WTC11 (cell line): ENCODE data around the gene NAGLU. TPM values are rescaled to one million over a fixed set of nuclear protein-coding genes. Genes with fewer than 3 reads are reported as not detected.
A peak's percentile ranks its signal among the peaks of the same experiment; 100 is the strongest.
"Not testable (repeated sequence)": the region's sequence is repeated elsewhere in the genome, so short reads cannot be mapped to it uniquely, and the experiment has no call there.

Experiments used
- ATAC-seq: fragments of 200-7000 bp; cut with Tn5 transposase; 2 replicates; pipeline ENCODE4 v1.10.0; 2021; ENCODE audit warnings: mild to moderate bottlenecking, moderate library complexity
- CTCF ChIA-PET: fragments of 300-600 bp; sonication (Branson Sonifier 250); formaldehyde crosslinking; loops from one replicate; lab custom pipeline; 2021; ENCODE audit warnings: antibody characterized with exemption; lab: Charles Lee
- POLR2A ChIA-PET: fragments of 350-600 bp; sonication (Branson Sonifier 250); formaldehyde crosslinking; loops from one replicate; lab custom pipeline; 2021; ENCODE audit warnings: antibody characterized with exemption; lab: Charles Lee
- DNase-seq: peaks from one replicate; pipeline ENCODE4 v3.0.0; 2021; ENCODE audit warnings: low spot score
- H3K27ac Mint-ChIP-seq: 2 replicates; pipeline ENCODE4 v1.8.0; 2021; ENCODE audit warnings: mixed read lengths
- H3K27me3 Mint-ChIP-seq: 2 replicates; pipeline ENCODE4 v1.8.0; 2021; ENCODE audit warnings: low read depth, mild to moderate bottlenecking, moderate library complexity, mixed read lengths
- H3K36me3 Mint-ChIP-seq: 2 replicates; pipeline ENCODE4 v1.8.0; 2021; ENCODE audit warnings: mixed read lengths
- H3K4me1 Mint-ChIP-seq: 2 replicates; pipeline ENCODE4 v1.8.0; 2022; ENCODE audit warnings: mixed read lengths
- H3K4me3 Mint-ChIP-seq: 2 replicates; pipeline ENCODE4 v1.8.0; 2021; ENCODE audit warnings: mild to moderate bottlenecking, moderate library complexity, mixed read lengths
- H3K9me3 Mint-ChIP-seq: 2 replicates; pipeline ENCODE4 v1.8.0; 2021; ENCODE audit warnings: mixed read lengths
- CREB1 ChIP-seq: sonication (generic); formaldehyde crosslinking; IDR thresholded peaks from 2 replicates; pipeline ENCODE4 v1.8.0; 2023; ENCODE audit warnings: mild to moderate bottlenecking, missing genetic modification reagents
- FOXJ3 ChIP-seq: sonication (generic); formaldehyde crosslinking; IDR thresholded peaks from 2 replicates; pipeline ENCODE4 v1.9.0; 2021; ENCODE audit warnings: missing genetic modification reagents, mild to moderate bottlenecking, borderline replicate concordance
- MLX ChIP-seq: sonication (generic); formaldehyde crosslinking; IDR thresholded peaks from 2 replicates; pipeline ENCODE4 v1.8.1; 2023; ENCODE audit warnings: mild to moderate bottlenecking, missing genetic modification reagents, moderate library complexity
- NFE2L1 ChIP-seq: sonication (generic); formaldehyde crosslinking; IDR thresholded peaks from 2 replicates; pipeline ENCODE4 v1.8.1; 2023; ENCODE audit warnings: missing genetic modification reagents
- SMAD4 ChIP-seq: sonication (generic); formaldehyde crosslinking; IDR thresholded peaks from 2 replicates; pipeline ENCODE4 v1.8.0; 2022; ENCODE audit warnings: mild to moderate bottlenecking, missing genetic modification reagents
- ZNF317 ChIP-seq: sonication (generic); formaldehyde crosslinking; IDR thresholded peaks from 2 replicates; pipeline ENCODE4 v1.8.1; 2023; ENCODE audit warnings: low read depth, mild to moderate bottlenecking, moderate library complexity, missing genetic modification reagents, borderline replicate concordance
- ZNF423 ChIP-seq: fragments of 250-450 bp; sonication (Bioruptor Pico); IDR thresholded peaks from 2 replicates; pipeline ENCODE4 v2.1.2; 2022; ENCODE audit warnings: mild to moderate bottlenecking, moderate library complexity
- total RNA-seq: library from RNA; stranded (reverse); gene quantifications from 3 replicates; pipeline ENCODE4 v1.2.3, GENCODE V29; 2021
- TF ChIP-seq, protein P1 (sequence below): sonication (generic); formaldehyde crosslinking; IDR thresholded peaks from 2 replicates; pipeline ENCODE4 v1.8.1; 2022; ENCODE audit warnings: low read depth, missing genetic modification reagents, borderline replicate concordance
- TF ChIP-seq, protein P2 (sequence below): sonication (generic); formaldehyde crosslinking; IDR thresholded peaks from 2 replicates; pipeline ENCODE4 v1.8.0; 2022; ENCODE audit warnings: mild to moderate bottlenecking, missing genetic modification reagents
- TF ChIP-seq, protein P3 (sequence below): sonication (generic); formaldehyde crosslinking; IDR thresholded peaks from 2 replicates; pipeline ENCODE4 v1.8.1; 2023; ENCODE audit warnings: mild to moderate bottlenecking, missing genetic modification reagents

NAGLU gene
- total RNA-seq, 1 experiment from 2014 or later = 39.3 TPM

GRCh38 chr17:42537156-42537805 lies 1.2 kb downstream of the NAGLU start (continued):
- TF ChIP-seq MLX (CRISPR knock-in tag) = no peak
- TF ChIP-seq, protein P1, sequence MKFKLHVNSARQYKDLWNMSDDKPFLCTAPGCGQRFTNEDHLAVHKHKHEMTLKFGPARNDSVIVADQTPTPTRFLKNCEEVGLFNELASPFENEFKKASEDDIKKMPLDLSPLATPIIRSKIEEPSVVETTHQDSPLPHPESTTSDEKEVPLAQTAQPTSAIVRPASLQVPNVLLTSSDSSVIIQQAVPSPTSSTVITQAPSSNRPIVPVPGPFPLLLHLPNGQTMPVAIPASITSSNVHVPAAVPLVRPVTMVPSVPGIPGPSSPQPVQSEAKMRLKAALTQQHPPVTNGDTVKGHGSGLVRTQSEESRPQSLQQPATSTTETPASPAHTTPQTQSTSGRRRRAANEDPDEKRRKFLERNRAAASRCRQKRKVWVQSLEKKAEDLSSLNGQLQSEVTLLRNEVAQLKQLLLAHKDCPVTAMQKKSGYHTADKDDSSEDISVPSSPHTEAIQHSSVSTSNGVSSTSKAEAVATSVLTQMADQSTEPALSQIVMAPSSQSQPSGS (CRISPR knock-in tag) = no peak

GRCh38 chr17:42537826-42538451 lies 1.9 kb downstream of the NAGLU start:
- no peaks in the 10 kb centered on the region for H3K9me3 Mint-ChIP-seq
- H3K4me3 Mint-ChIP-seq = peak overlapping the region; percentile 74
- ChIA-PET CTCF (interaction anchor here (2.9 to 7.1 kb wide), 2 partner anchors 10 to 11 kb away, joined by 36 to 65 read pairs; no protein-coding TSS in a partner anchor), POLR2A (no interaction called here)
- TF ChIP-seq NFE2L1 = no peak
- TF ChIP-seq SMAD4 (CRISPR knock-in tag) = no peak
- TF ChIP-seq ZNF423 (CRISPR knock-in tag) = no peak
- H3K36me3 Mint-ChIP-seq = peaks cover 12% of the 10 kb centered on the region; the same call in 1 of the 2 replicates
- H3K4me1 Mint-ChIP-seq = peaks cover 27% of the 10 kb centered on the region
- H3K27ac Mint-ChIP-seq = peak overlapping the region; percentile 62
- peaks cover 11% of the 10 kb centered on the region for H3K27me3 Mint-ChIP-seq
- ATAC-seq = no peak
- no peak for DNase-seq

DNA sequence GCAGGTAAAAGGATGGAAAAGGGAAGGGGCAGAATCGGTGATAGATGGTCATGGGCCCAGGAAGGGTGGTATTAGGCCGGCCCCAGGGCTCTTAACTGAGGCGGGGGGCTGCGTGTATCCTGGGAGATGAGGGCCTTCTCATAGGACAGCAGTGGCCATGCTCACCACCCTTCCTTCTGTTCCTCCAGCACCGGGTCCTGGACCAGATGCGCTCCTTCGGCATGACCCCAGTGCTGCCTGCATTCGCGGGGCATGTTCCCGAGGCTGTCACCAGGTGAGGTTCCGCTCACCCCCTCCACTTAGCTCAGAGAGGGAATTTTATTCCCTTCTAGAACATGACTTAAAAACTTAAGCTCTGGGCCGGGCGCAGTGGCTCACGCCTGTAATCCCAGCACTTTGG lies 2.4 kb downstream of the NAGLU start:
- CTCF ChIA-PET = interaction anchor here (7.1 kb wide), 1 partner anchor 10 kb away, joined by 65 read pairs; no protein-coding TSS in a partner anchor
- DNase-seq = no peak
- Mint-ChIP-seq H3K9me3 (no peaks in the 10 kb centered on the region), H3K27ac (no peak overlapping the region), H3K36me3 (peaks cover 12% of the 10 kb centered on the region; the same call in 1 of the 2 replicates), H3K4me1 (peaks cover 27% of the 10 kb centered on the region), H3K27me3 (peaks cover 6% of the 10 kb centered on the region), H3K4me3 (no peak overlapping the region)
- ATAC-seq = no peak
- no peak for TF ChIP-seq NFE2L1
- TF ChIP-seq, protein P2, sequence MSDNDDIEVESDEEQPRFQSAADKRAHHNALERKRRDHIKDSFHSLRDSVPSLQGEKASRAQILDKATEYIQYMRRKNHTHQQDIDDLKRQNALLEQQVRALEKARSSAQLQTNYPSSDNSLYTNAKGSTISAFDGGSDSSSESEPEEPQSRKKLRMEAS (CRISPR knock-in tag) = no peak
- TF ChIP-seq, protein P3, sequence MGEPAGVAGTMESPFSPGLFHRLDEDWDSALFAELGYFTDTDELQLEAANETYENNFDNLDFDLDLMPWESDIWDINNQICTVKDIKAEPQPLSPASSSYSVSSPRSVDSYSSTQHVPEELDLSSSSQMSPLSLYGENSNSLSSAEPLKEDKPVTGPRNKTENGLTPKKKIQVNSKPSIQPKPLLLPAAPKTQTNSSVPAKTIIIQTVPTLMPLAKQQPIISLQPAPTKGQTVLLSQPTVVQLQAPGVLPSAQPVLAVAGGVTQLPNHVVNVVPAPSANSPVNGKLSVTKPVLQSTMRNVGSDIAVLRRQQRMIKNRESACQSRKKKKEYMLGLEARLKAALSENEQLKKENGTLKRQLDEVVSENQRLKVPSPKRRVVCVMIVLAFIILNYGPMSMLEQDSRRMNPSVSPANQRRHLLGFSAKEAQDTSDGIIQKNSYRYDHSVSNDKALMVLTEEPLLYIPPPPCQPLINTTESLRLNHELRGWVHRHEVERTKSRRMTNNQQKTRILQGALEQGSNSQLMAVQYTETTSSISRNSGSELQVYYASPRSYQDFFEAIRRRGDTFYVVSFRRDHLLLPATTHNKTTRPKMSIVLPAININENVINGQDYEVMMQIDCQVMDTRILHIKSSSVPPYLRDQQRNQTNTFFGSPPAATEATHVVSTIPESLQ = no peak
- no peak for TF ChIP-seq ZNF317 (CRISPR knock-in tag)
- no peak for TF ChIP-seq CREB1
- no peak for TF ChIP-seq FOXJ3 (CRISPR knock-in tag)
- POLR2A ChIA-PET = interaction anchor here (0.5 kb wide), 1 partner anchor 70 kb away, joined by 13 read pairs; no protein-coding TSS in a partner anchor

DNA sequence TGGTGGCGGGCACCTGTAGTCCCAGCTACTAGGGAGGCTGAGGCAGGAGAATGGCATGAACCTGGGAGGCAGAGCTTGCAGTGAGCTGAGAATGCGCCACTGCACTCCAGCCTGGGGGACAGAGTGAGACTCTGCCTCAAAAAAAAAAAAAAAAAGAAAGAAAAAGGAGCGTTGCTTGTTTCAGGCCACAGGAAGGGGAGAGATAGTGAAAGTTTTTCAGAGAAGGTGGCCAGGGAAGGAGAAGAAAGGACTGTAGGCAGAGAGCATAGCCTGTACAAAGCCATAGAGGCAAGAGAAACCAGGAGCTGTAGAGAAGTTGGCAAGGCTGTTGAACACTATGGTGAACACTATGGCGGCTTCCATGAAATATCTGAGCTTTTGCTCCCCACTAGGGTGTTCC lies 4.5 kb downstream of the NAGLU start:
- Mint-ChIP-seq H3K36me3 (peaks cover 12% of the 10 kb centered on the region; the same call in 1 of the 2 replicates), H3K4me1 (peaks cover 18% of the 10 kb centered on the region)
- not testable (repeated sequence) for H3K27ac Mint-ChIP-seq, H3K9me3 Mint-ChIP-seq, H3K27me3 Mint-ChIP-seq, H3K4me3 Mint-ChIP-seq, ATAC-seq, DNase-seq
- CTCF ChIA-PET = interaction anchor here (2.4 to 3.2 kb wide), 2 partner anchors 13 to 23 kb away, joined by 6 to 13 read pairs; no protein-coding TSS in a partner anchor
- POLR2A ChIA-PET = interaction anchor here (0.6 kb wide), 1 partner anchor 196 kb away, joined by 3 read pairs; no protein-coding TSS in a partner anchor
